Endothelial cell of umbilical vein (primary cell): ENCODE data around the gene TRAF3IP1. TPM values are rescaled to one million over a fixed set of nuclear protein-coding genes. Genes with fewer than 3 reads are reported as not detected.

Experiments used
- BruUV-seq: library from RNA; stranded (reverse); fragments of 400-500 nt; replicated peaks from 2 replicates; lab custom pipeline; 2021; lab: Mats Ljungman, UMichigan
- CTCF ChIA-PET: fragments of 300-600, 350-600 bp; sonication (Branson Sonifier 250); formaldehyde crosslinking; loops from one replicate; lab custom pipeline; 2021; ENCODE audit warnings: antibody characterized with exemption, inconsistent platforms; lab: Charles Lee
- POLR2A ChIA-PET: fragments of 300-600, 350-600 bp; sonication (Branson Sonifier 250); formaldehyde crosslinking; loops from one replicate; lab custom pipeline; 2021; ENCODE audit warnings: antibody characterized with exemption, inconsistent platforms; lab: Charles Lee
- DNase-seq: peaks from one replicate; pipeline ENCODE4 v3.0.0-alpha.2; 2011; ENCODE audit warnings: low read depth, low spot score
- FAIRE-seq: peaks from 2 replicates; lab custom pipeline; 2011; peaks lifted over from hg19 to GRCh38; lab: Jason Lieb, UNC
- H2AFZ ChIP-seq: 2 replicates; pipeline ENCODE4 v1.6.0; 2012; ENCODE audit warnings: low read depth, low read length, control low read depth, inconsistent platforms
- H3K27ac ChIP-seq: 2 replicates; pipeline ENCODE4 v1.5.1; 2011; ENCODE audit warnings: low read depth, mild to moderate bottlenecking, control low read depth, low read length, moderate library complexity; ENCODE audit not compliant: insufficient read depth
- H3K27me3 ChIP-seq, 2 experiments: 2 replicates each; pipeline versions ENCODE4 v1.6.0 to v1.6.1; 2011; ENCODE audit warnings: low read length in 2 of 2, mixed read lengths in 1 of 2; ENCODE audit not compliant: control insufficient read depth in 2 of 2, insufficient read depth in 2 of 2
- H3K36me3 ChIP-seq, 2 experiments: 2 replicates in 1 of 2; 3 replicates in 1 of 2; pipeline ENCODE4 v1.5.1; 2011; ENCODE audit warnings: low read length in 2 of 2, mild to moderate bottlenecking in 1 of 2, moderate library complexity in 1 of 2; ENCODE audit not compliant: control insufficient read depth in 2 of 2, insufficient read depth in 2 of 2; ENCODE audit errors: extremely low read depth in 1 of 2
- H3K4me1 ChIP-seq: 3 replicates; pipeline ENCODE4 v1.5.1; 2011; ENCODE audit warnings: mild to moderate bottlenecking, low read length; ENCODE audit not compliant: control insufficient read depth, insufficient read depth; ENCODE audit errors: extremely low read depth
- H3K4me2 ChIP-seq: 2 replicates; pipeline ENCODE4 v1.6.1; 2011; ENCODE audit warnings: low read length, control low read depth, mixed read lengths; ENCODE audit not compliant: insufficient read depth
- H3K4me3 ChIP-seq, 3 experiments: fragments of 200-600 bp in 1 of 3; sonication (generic), shearing (Covaris generic) in 1 of 3; replicated peaks in 1 of 3; 2 replicates each; pipeline ENCODE4 v1.5.1; 2011 to 2016; ENCODE audit warnings: control low read depth in 3 of 3, low read length in 3 of 3, mild to moderate bottlenecking in 2 of 3, inconsistent platforms in 1 of 3, low read depth in 1 of 3, moderate library complexity in 1 of 3; ENCODE audit not compliant: insufficient read depth in 1 of 3
- H3K79me2 ChIP-seq: 2 replicates; pipeline ENCODE4 v1.6.0; 2012; ENCODE audit warnings: low read length, inconsistent platforms; ENCODE audit not compliant: control insufficient read depth, insufficient read depth
- H3K9ac ChIP-seq: replicated peaks from 2 replicates; pipeline ENCODE3; 2011; ENCODE audit warnings: low read length, control low read depth; ENCODE audit not compliant: insufficient read depth; ENCODE audit errors: extremely low read depth
- H3K9me1 ChIP-seq: replicated peaks from 3 replicates; pipeline ENCODE4 v1.6.0; 2011; ENCODE audit warnings: mild to moderate bottlenecking, low read length; ENCODE audit not compliant: control insufficient read depth, insufficient read depth; ENCODE audit errors: extremely low read depth
- H3K9me3 ChIP-seq: replicated peaks from 2 replicates; pipeline ENCODE4 v1.5.1; 2012; ENCODE audit warnings: low read length, inconsistent platforms; ENCODE audit not compliant: control insufficient read depth, insufficient read depth
- H4K20me1 ChIP-seq: replicated peaks from 2 replicates; pipeline ENCODE3; 2011; ENCODE audit warnings: mild to moderate bottlenecking, low read length; ENCODE audit not compliant: control insufficient read depth, insufficient read depth; ENCODE audit errors: extremely low read depth
- FOS ChIP-seq: IDR thresholded peaks from 2 replicates; pipeline ENCODE4 v1.6.1; 2011; ENCODE audit warnings: mild to moderate bottlenecking, low read length, moderate library complexity, borderline replicate concordance; ENCODE audit not compliant: insufficient read depth
- GATA2 ChIP-seq: IDR thresholded peaks from 2 replicates; pipeline ENCODE4 v1.7.0; 2011; ENCODE audit warnings: low read depth, mild to moderate bottlenecking, moderate library complexity, mixed read lengths, low read length; ENCODE audit not compliant: insufficient read length, insufficient read depth
- JUN ChIP-seq: IDR thresholded peaks from 2 replicates; pipeline ENCODE4 v1.6.1; 2011; ENCODE audit warnings: borderline replicate concordance, low read depth; ENCODE audit not compliant: insufficient read length, insufficient read depth
- MYC ChIP-seq: IDR thresholded peaks from one replicate; pipeline ENCODE4 v1.6.1; 2011; ENCODE audit warnings: mild to moderate bottlenecking, low read depth, low read length
- POLR2A ChIP-seq: IDR thresholded peaks from 2 replicates; pipeline ENCODE4 v1.6.1; 2012; ENCODE audit warnings: low read depth, mild to moderate bottlenecking, control low read depth, low read length
- POLR2AphosphoS5 ChIP-seq: IDR thresholded peaks from 2 replicates; pipeline ENCODE4 v1.6.1; 2012; ENCODE audit warnings: low read depth, mild to moderate bottlenecking, control low read depth, low read length, moderate library complexity; ENCODE audit not compliant: insufficient read depth
- dilution Hi-C: fragments of 300-500 bp; cut with MboI; formaldehyde crosslinking; loops from one replicate; pipeline ENCODE4 v1.15.0; 2019; ENCODE audit warnings: low sequenced_read_pairs; ENCODE audit not compliant: extremely low pct_ligation_motif_present
- intact Hi-C: fragments of 100-400 bp; cut with micrococcal nuclease; formaldehyde crosslinking; loops from one replicate; pipeline ENCODE4 v1.10.0; 2022
- polyA plus RNA-seq, 4 experiments: library from polyadenylated mRNA; depleted of rRNA in 3 of 4; stranded (reverse) in 3 of 4; unstranded in 1 of 4; fragments of >200 nt; gene quantifications; 2 replicates each; pipeline versions ENCODE4 v1.2.1 to v1.2.3, GENCODE V29; 2011 to 2012; ENCODE audit warnings: missing spikeins in 1 of 4
- total RNA-seq: library from RNA; stranded (reverse); gene quantifications from 2 replicates; pipeline ENCODE4 v1.2.3, GENCODE V29; 2021

TRAF3IP1 gene
- total and polyA plus RNA-seq, 2 donors (not counting 3 experiments of a cell fraction or from before 2014, with no cell fraction given): 3.4 to 15.9 TPM

DNA sequence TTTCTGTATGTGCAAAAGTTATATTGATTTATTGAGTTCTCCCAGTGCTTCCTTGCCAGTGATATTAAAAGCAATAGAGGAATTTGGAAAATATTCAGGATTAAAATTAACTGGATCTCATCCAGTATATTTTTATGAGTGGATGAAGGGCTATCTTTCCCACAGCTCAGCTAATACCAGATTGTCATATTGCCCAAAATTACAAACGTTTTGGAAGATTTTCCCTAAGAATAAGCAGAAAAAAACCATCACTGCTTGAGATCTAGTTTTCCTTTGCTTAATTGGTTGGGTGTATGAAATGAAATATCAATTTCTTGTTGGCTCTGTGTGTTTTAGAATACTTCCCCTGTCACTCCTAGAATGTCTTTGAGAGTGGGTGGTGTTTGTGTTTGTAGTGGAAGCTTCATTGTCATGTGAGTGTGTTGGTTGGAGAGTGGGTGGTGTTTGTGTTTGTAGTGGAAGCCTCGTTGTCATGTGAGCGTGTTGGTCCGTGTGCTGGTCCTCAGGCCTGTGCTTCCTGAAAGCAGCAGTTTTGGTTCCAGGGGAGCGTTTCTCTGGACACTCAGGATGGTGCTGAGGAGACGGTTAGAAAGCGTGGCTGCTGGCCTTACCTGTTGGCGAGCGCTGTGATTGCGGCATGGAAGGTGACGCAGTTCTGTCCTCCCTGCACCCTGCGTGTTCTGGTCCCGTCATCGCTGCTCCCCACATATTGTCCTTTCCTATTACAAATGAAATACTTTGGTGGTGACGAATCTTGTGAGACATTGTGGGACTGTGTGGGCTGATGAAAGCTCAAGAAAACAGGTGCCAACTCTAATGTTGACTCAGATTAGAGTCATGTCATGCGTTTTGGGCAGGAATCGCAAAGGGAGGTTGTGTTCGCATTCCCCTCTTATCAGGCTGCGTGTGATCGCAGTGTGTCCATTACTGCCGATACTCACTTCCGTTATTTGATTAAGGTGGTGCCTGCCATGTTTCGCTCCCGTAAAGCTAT is 118.8 kb downstream of the TRAF3IP1 start:
- H3K9ac ChIP-seq: peak overlapping the region; percentile 34
- H3K4me3 ChIP-seq: no peak overlapping the region
- no peaks in the 10 kb centered on the region for H3K36me3 ChIP-seq
- H3K27ac ChIP-seq: peak overlapping the region; percentile 79
- intact Hi-C loops (no loop called here), dilution Hi-C loops (no loop called here)
- H3K9me1 ChIP-seq: no peaks in the 10 kb centered on the region
- H3K4me2 ChIP-seq: no peak overlapping the region
- TF ChIP-seq FOS (no peak), GATA2 (no peak), POLR2A (no peak), MYC (no peak), JUN (peak; percentile 7), POLR2AphosphoS5 (peak; percentile 52)
- H2AFZ ChIP-seq: no peak overlapping the region
- H4K20me1 ChIP-seq: no peaks in the 10 kb centered on the region
- H3K27me3 ChIP-seq: no peaks in the 10 kb centered on the region
- FAIRE-seq (peak; percentile 74), DNase-seq (peak; percentile 15)
- H3K9me3 ChIP-seq: no peaks in the 10 kb centered on the region
- CTCF ChIA-PET: interaction anchor here (1.0 kb wide), 2 partner anchors 68 to 82 kb away, joined by 3 to 4 read pairs; no protein-coding TSS in a partner anchor
- BruUV-seq: TSS peak; percentile 93
- peaks cover 49% of the 10 kb centered on the region for H3K79me2 ChIP-seq
- H3K4me1 ChIP-seq: peaks cover 10% of the 10 kb centered on the region
- POLR2A ChIA-PET: no interaction called here
